ENCODE data around the gene CCDC85B.

GRCh38 chr11:65934014-65934413, 43.5 kb downstream of the CCDC85B start:
- TF ChIP-seq CTCF (IDR thresholded peaks at IDR 0.05; ENCODE audit: low read length): no peak
- TF ChIP-seq EZH2 (IDR thresholded peaks at IDR 0.05; ENCODE audit: borderline replicate concordance, low read length): no peak
